ENCODE results near the gene EVX2.

Gene EVX2

GRCh38 chr2:176105078-176105729 lies 21.4 kb upstream of the EVX2 start:
- no peak for TF ChIP-seq ZFX (IDR thresholded peaks at IDR 0.05; ENCODE audit: borderline replicate concordance)
- TF ChIP-seq, protein P1, sequence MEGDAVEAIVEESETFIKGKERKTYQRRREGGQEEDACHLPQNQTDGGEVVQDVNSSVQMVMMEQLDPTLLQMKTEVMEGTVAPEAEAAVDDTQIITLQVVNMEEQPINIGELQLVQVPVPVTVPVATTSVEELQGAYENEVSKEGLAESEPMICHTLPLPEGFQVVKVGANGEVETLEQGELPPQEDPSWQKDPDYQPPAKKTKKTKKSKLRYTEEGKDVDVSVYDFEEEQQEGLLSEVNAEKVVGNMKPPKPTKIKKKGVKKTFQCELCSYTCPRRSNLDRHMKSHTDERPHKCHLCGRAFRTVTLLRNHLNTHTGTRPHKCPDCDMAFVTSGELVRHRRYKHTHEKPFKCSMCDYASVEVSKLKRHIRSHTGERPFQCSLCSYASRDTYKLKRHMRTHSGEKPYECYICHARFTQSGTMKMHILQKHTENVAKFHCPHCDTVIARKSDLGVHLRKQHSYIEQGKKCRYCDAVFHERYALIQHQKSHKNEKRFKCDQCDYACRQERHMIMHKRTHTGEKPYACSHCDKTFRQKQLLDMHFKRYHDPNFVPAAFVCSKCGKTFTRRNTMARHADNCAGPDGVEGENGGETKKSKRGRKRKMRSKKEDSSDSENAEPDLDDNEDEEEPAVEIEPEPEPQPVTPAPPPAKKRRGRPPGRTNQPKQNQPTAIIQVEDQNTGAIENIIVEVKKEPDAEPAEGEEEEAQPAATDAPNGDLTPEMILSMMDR (IDR thresholded peaks at IDR 0.05): no peak
- no peak overlapping the region for H3K27ac ChIP-seq

GRCh38 chr2:176104316-176105077 lies 20.7 kb upstream of the EVX2 start:
- no peak overlapping the region for H3K27ac ChIP-seq

DNA sequence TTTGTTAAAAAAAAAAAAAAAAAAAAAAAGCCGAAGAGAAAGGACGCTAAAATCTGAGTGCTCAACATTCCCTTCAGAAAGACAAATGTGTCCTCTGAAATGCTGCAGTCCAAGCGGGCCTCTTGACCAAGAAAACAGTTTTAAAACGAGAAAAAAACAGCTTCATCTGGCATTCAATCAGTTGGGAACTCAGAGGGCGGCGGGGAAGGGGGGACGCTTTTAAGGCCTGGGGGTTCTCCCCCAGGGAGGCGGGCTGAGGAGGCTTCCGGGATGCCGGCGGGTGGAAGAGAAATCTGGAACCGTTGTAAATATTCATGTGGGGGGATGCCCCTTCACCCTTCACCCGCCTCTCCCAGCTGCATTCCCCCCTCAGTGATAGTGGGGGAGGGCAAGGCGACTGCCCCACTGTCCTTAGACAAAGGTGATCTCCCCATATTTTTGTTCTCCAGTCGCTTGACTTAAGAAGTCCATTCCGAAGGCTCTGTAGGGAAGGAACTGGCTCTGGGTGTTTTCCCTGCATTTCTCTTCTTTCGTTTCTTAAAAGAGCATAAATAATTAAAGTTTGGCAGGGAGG lies 20.1 kb upstream of the EVX2 start:
- no peak overlapping the region for H3K27ac ChIP-seq
- no peak for TF ChIP-seq ZFX (IDR thresholded peaks at IDR 0.05; ENCODE audit: borderline replicate concordance)
- TF ChIP-seq, protein P1 (IDR thresholded peaks at IDR 0.05): no peak

More at GRCh38 chr2:176104316-176105077, 20.7 kb upstream of the EVX2 start:
- TF ChIP-seq, protein P1 (IDR thresholded peaks at IDR 0.05): no peak
- no peak for TF ChIP-seq ZFX (IDR thresholded peaks at IDR 0.05; ENCODE audit: borderline replicate concordance)

DNA sequence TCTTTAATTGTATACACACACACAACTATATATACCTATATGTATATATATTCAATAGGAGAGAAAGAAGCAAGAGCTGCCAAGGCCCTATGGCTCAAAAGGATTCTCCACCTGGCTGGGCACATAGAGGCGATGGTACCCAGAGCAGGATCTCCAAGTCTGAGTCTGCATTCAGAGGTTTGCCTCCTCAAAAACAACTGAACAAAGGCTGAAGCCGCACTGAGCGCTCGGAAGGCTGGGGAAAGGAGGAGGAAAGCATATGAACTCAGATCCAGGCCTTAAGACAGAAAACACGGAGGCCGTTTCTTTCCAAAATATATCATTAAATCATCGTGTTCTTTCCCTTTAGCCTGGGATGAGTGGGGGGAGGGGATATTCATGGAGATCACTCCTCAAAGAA lies 19.4 kb upstream of the EVX2 start:
- H3K27ac ChIP-seq: no peak overlapping the region
- TF ChIP-seq, protein P1 (IDR thresholded peaks at IDR 0.05): no peak
- no peak for TF ChIP-seq ZFX (IDR thresholded peaks at IDR 0.05; ENCODE audit: borderline replicate concordance)

- no peak overlapping the region for H3K27ac ChIP-seq
- TF ChIP-seq, protein P1 (IDR thresholded peaks at IDR 0.05): no peak
- TF ChIP-seq ZFX (IDR thresholded peaks at IDR 0.05; ENCODE audit: borderline replicate concordance): no peak
Observed at GRCh38 chr2:176102309-176102866, 18.6 kb upstream of the EVX2 start.

DNA sequence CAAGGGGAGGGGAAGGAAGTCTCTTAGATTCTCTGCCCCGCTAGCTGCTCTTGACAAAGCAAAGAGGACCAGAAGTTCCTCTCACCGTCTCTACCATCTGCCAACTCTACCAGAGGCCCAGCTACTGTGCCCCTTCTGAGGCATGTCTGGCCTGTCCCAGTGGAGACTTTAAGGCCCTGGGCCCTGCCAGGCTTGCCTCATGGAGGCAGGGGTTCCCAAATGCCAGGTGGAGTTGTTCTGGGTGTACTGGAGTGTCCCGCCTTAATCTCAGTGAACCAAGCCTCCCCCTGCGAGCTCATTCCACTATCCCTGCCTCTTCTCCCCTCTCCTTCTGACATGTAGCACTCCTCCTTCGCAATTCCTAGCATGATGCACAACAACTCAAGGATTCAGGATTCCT lies 18.1 kb upstream of the EVX2 start:
- no peak for TF ChIP-seq ZFX (IDR thresholded peaks at IDR 0.05; ENCODE audit: borderline replicate concordance)
- TF ChIP-seq, protein P1 (IDR thresholded peaks at IDR 0.05): no peak
- no peak overlapping the region for H3K27ac ChIP-seq

All from 22Rv1 (cell line).